Measurements from ENCODE around the gene PYY. TPM values are rescaled to one million over a fixed set of nuclear protein-coding genes. Genes with fewer than 3 reads are reported as not detected.
"Not testable (repeated sequence)": the region's sequence is repeated elsewhere in the genome, so short reads cannot be mapped to it uniquely, and the experiment has no call there.

Gene PYY
- total RNA-seq, 4 donors from 2014 or later = 7.5 to 58.0 (median 27.5) TPM; not detected in 1

DNA sequence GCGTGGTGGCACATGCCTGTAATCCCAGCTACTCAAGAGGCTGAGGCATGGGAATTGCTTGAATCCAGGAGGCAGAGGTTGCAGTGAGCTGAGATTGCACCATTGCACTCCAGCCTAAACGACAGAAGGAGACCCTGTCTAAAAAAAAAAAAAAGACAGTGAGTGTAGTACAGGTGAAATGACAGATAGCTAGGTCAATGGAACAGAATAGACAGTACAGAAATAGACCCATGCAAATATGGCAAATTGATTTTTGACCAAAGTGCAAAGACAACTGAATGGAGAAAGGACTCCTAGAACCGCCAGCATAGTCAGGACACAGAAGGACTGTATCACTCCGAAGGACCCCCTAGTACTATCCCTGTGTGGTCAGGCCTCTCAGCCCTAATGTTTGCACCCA is 16.6 kb upstream of the PYY start:
- H3K36me3 ChIP-seq = no peaks in the 10 kb centered on the region
- H3K9me3 ChIP-seq = no peaks in the 10 kb centered on the region
- H3K4me3 ChIP-seq = no peak overlapping the region
- H3K27me3 ChIP-seq = no peaks in the 10 kb centered on the region
- H3K4me1 ChIP-seq = no peaks in the 10 kb centered on the region
- H3K27ac ChIP-seq = no peak overlapping the region
- DNase-seq = no peak
- TF ChIP-seq CTCF (IDR thresholded peaks at IDR 0.05) = no peak
- no peak for TF ChIP-seq POLR2A (IDR thresholded peaks at IDR 0.05)

DNA sequence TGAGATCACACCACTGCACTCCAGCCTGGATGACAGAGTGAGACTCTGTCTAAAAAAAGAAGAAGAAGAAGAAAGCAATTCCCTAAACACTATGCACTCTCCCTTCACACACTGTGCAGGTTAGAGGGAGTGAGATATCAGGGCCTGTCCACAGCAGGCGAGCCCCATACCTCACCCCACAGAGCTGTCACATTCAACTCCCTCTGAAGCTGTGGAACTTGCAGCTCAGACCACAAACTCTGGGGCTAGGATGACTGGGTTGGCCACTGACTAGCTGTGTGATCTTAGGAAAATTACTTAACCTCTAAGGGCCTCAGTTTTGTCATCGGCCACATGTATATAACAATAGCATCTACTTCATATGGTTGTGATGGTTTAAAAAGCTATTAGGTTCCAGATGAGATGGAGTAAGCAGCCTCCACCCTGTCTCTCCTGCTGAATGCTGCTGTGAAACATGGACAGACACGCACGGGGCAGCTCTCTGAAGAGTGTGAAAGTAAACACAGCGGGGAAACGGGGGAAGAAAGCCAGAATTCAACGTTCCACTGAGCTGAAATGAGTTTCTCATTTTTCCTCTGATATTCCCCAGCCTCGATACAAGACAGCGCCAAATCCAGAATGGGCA is 13.6 kb upstream of the PYY start:
- no peak for TF ChIP-seq POLR2A (IDR thresholded peaks at IDR 0.05)
- TF ChIP-seq CTCF (IDR thresholded peaks at IDR 0.05) = no peak
- Histone ChIP-seq H3K27me3 (no peaks in the 10 kb centered on the region), H3K4me1 (no peaks in the 10 kb centered on the region), H3K9me3 (no peaks in the 10 kb centered on the region), H3K36me3 (no peaks in the 10 kb centered on the region), H3K4me3 (no peak overlapping the region), H3K27ac (no peak overlapping the region)
- DNase-seq = no peak

DNA sequence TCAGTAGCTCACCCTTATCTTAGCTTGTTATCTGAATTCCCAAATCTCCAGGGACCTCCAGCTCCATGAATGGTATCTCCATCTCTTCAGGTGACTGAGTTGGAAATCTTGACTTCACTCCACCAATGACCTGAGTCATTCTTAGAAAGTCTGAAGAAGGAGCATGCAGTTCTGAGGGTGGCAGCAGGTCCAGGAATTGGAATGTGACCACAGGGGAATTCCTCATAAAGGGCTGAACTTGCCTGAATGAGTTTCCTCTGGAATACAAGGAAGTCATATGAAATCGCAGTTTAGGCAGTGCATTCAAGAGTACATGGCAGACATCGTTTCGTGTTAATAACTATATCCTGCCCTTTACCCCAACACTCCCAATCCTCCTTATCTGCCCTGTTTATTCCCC is 12.5 kb upstream of the PYY start:
- DNase-seq = no peak
- H3K4me3 ChIP-seq = no peak overlapping the region
- H3K27me3 ChIP-seq = no peaks in the 10 kb centered on the region
- H3K4me1 ChIP-seq = no peaks in the 10 kb centered on the region
- no peaks in the 10 kb centered on the region for H3K9me3 ChIP-seq
- TF ChIP-seq POLR2A (IDR thresholded peaks at IDR 0.05) = no peak
- no peak for TF ChIP-seq CTCF (IDR thresholded peaks at IDR 0.05)
- no peaks in the 10 kb centered on the region for H3K36me3 ChIP-seq
- no peak overlapping the region for H3K27ac ChIP-seq

DNA sequence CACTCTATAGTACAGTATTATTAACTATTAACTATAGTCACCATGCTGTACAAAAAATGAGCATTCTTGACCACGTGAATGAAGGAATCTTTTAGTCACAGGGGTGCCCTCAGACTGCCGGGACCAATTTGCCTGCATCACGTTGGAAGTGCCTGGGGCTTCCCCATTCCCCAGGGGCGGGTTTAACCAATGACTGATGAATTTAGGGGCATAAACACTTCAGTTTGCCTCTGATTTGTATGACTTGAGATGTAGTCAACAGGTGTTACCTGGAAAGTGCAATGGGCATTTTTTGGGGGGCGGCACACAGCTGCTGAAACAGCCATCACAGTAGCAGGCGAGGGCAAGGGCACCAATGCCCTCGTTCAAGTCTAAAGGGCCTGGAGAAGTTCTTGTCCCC is 8.7 kb upstream of the PYY start:
- TF ChIP-seq POLR2A (IDR thresholded peaks at IDR 0.05) (no peak), CTCF (IDR thresholded peaks at IDR 0.05) (no peak)
- Histone ChIP-seq H3K4me1 (no peaks in the 10 kb centered on the region), H3K36me3 (no peaks in the 10 kb centered on the region), H3K9me3 (no peaks in the 10 kb centered on the region), H3K27ac (no peak overlapping the region), H3K27me3 (no peaks in the 10 kb centered on the region), H3K4me3 (no peak overlapping the region)
- no peak for DNase-seq

DNA sequence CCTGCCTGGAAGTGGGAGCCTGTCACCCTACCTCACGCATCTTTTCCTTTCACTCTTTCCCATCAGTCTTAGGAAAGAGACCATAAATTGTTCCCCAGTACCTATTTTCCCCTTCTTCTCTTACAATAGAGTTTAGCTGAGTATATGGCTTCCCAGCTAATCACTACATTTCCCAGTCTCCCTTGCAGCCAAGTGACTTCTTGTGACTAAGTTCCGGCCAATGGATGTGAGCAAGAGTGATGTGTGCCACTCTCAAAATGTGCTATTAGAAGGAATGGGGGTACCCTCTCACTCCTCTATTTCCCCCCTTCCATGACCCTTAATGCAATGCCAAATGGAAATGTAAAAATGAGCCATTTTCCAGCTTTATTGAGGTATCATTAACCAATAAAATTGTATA is 8.2 kb upstream of the PYY start:
- Histone ChIP-seq H3K36me3 (no peaks in the 10 kb centered on the region), H3K4me1 (no peaks in the 10 kb centered on the region), H3K27ac (no peak overlapping the region), H3K4me3 (no peak overlapping the region), H3K27me3 (no peaks in the 10 kb centered on the region), H3K9me3 (no peaks in the 10 kb centered on the region)
- no peak for TF ChIP-seq CTCF (IDR thresholded peaks at IDR 0.05)
- TF ChIP-seq POLR2A (IDR thresholded peaks at IDR 0.05) = no peak
- DNase-seq = no peak

- not testable (repeated sequence) for H3K9me3 ChIP-seq, DNase-seq, H3K4me3 ChIP-seq, H3K36me3 ChIP-seq, H3K27ac ChIP-seq, H3K4me1 ChIP-seq, H3K27me3 ChIP-seq
These were observed 7.6 kb upstream of the PYY start for GRCh38 chr17:43961292-43961691.

Measured in Peyer's patch (tissue), 4 donors.